DND-41 (cell line): ENCODE measurements around the gene GRK7.

Source experiments
- EZH2 ChIP-seq: IDR thresholded peaks from 3 replicates; pipeline ENCODE4 v1.6.1; 2012; ENCODE audit warnings: borderline replicate concordance, low read depth, mild to moderate bottlenecking, moderate library complexity, low read length, inconsistent platforms; ENCODE audit not compliant: severe bottlenecking
- TF ChIP-seq, protein P1 (sequence below): IDR thresholded peaks from 2 replicates; pipeline ENCODE4 v1.5.1; 2012; ENCODE audit warnings: borderline replicate concordance, low read length, moderate library complexity, mild to moderate bottlenecking; ENCODE audit not compliant: poor library complexity, severe bottlenecking; ENCODE audit errors: extremely low read depth

- TF ChIP-seq, protein P1, sequence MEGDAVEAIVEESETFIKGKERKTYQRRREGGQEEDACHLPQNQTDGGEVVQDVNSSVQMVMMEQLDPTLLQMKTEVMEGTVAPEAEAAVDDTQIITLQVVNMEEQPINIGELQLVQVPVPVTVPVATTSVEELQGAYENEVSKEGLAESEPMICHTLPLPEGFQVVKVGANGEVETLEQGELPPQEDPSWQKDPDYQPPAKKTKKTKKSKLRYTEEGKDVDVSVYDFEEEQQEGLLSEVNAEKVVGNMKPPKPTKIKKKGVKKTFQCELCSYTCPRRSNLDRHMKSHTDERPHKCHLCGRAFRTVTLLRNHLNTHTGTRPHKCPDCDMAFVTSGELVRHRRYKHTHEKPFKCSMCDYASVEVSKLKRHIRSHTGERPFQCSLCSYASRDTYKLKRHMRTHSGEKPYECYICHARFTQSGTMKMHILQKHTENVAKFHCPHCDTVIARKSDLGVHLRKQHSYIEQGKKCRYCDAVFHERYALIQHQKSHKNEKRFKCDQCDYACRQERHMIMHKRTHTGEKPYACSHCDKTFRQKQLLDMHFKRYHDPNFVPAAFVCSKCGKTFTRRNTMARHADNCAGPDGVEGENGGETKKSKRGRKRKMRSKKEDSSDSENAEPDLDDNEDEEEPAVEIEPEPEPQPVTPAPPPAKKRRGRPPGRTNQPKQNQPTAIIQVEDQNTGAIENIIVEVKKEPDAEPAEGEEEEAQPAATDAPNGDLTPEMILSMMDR, result no peak
- no peak for TF ChIP-seq EZH2
These were observed 45.4 kb downstream of the GRK7 start for GRCh38 chr3:141808586-141808985.
